IMR-90 (cell line): ENCODE measurements around the gene CADM1. TPM values are rescaled to one million over a fixed set of nuclear protein-coding genes. Genes with fewer than 3 reads are reported as not detected.
A peak's percentile ranks its signal among the peaks of the same experiment; 100 is the strongest.

ENCODE experiments used
- ATAC-seq: fragments of 200-7000 bp; cut with Tn5 transposase; 2 replicates; pipeline ENCODE4 v1.9.1; 2020; ENCODE audit warnings: low read depth, mild to moderate bottlenecking, moderate library complexity
- BruUV-seq: library from RNA; stranded (reverse); fragments of 400-500 nt; replicated peaks from 2 replicates; lab custom pipeline; 2021; lab: Mats Ljungman, UMichigan
- CTCF ChIA-PET: fragments of 300-600 bp; formaldehyde crosslinking; extraction: SDS; loops from one replicate; lab custom pipeline; 2021; ENCODE audit warnings: antibody characterized with exemption; lab: Yijun Ruan, JAX
- POLR2A ChIA-PET: fragments of 300-600 bp; sonication (Branson Sonifier 250); formaldehyde crosslinking; loops from one replicate; lab custom pipeline; 2022; ENCODE audit warnings: antibody characterized with exemption; ENCODE audit not compliant: unreplicated experiment; lab: Charles Lee
- DNase-seq: peaks from one replicate; pipeline ENCODE4 v3.0.0; 2013
- H2AFZ ChIP-seq: replicated peaks from 2 replicates; pipeline ENCODE3; 2013; ENCODE audit warnings: low read length, mild to moderate bottlenecking; ENCODE audit not compliant: poor library complexity
- H2AK5ac ChIP-seq: 2 replicates; pipeline ENCODE4 v1.6.1; 2013; ENCODE audit warnings: low read depth, low read length, inconsistent platforms
- H2AK9ac ChIP-seq: replicated peaks from 2 replicates; pipeline ENCODE3; 2013; ENCODE audit warnings: mild to moderate bottlenecking, low read depth, low read length, moderate library complexity; ENCODE audit not compliant: poor library complexity
- H2BK120ac ChIP-seq: 2 replicates; pipeline ENCODE4 v1.6.1; 2013; ENCODE audit warnings: low read depth, low read length, inconsistent platforms
- H2BK15ac ChIP-seq: 3 replicates; pipeline ENCODE4 v1.6.1; 2013; ENCODE audit warnings: low read depth, low read length, inconsistent platforms
- H2BK20ac ChIP-seq: 2 replicates; pipeline ENCODE4 v1.6.1; 2013; ENCODE audit warnings: low read depth, mild to moderate bottlenecking, inconsistent platforms, low read length, moderate library complexity
- H2BK5ac ChIP-seq: 2 replicates; pipeline ENCODE4 v1.6.1; 2013; ENCODE audit warnings: mild to moderate bottlenecking, low read depth, low read length, inconsistent platforms; ENCODE audit not compliant: poor library complexity, severe bottlenecking
- H3K14ac ChIP-seq: replicated peaks from 2 replicates; pipeline ENCODE4 v1.6.1; 2013; ENCODE audit warnings: low read depth, low read length, inconsistent platforms
- H3K18ac ChIP-seq: 2 replicates; pipeline ENCODE4 v1.6.1; 2013; ENCODE audit warnings: low read depth, low read length, control low read depth
- H3K23ac ChIP-seq: 2 replicates; pipeline ENCODE4 v1.6.1; 2013; ENCODE audit warnings: low read depth, low read length, inconsistent platforms
- H3K27ac ChIP-seq: 2 replicates; pipeline ENCODE4 v1.5.1; 2013; ENCODE audit warnings: mild to moderate bottlenecking, control low read depth, low read length; ENCODE audit not compliant: insufficient read depth
- H3K27me3 ChIP-seq: 2 replicates; pipeline ENCODE4 v1.6.1; 2013; ENCODE audit warnings: low read length; ENCODE audit not compliant: control insufficient read depth, insufficient read depth
- H3K36me3 ChIP-seq: 2 replicates; pipeline ENCODE4 v1.6.1; 2013; ENCODE audit warnings: low read length, mixed read lengths; ENCODE audit not compliant: control insufficient read depth, insufficient read depth
- H3K4ac ChIP-seq: 2 replicates; pipeline ENCODE4 v1.6.1; 2013; ENCODE audit warnings: low read depth, low read length, inconsistent platforms
- H3K4me1 ChIP-seq: 2 replicates; pipeline ENCODE4 v1.6.1; 2013; ENCODE audit warnings: low read length, mixed read lengths; ENCODE audit not compliant: control insufficient read depth, insufficient read depth
- H3K4me2 ChIP-seq: 2 replicates; pipeline ENCODE4 v1.6.1; 2013; ENCODE audit warnings: low read depth, mild to moderate bottlenecking, control low read depth, low read length, moderate library complexity
- H3K4me3 ChIP-seq: 2 replicates; pipeline ENCODE4 v1.5.1; 2013; ENCODE audit warnings: low read depth, mild to moderate bottlenecking, control low read depth, low read length, moderate library complexity; ENCODE audit not compliant: insufficient read depth
- H3K56ac ChIP-seq: 2 replicates; pipeline ENCODE4 v1.6.1; 2013; ENCODE audit warnings: low read length, inconsistent platforms; ENCODE audit not compliant: insufficient read depth; ENCODE audit errors: extremely low read depth
- H3K79me1 ChIP-seq, 2 experiments: 2 replicates each; pipeline ENCODE4 v1.6.1; 2013; ENCODE audit warnings: low read length in 2 of 2, inconsistent platforms in 1 of 2, low read depth in 1 of 2
- H3K9ac ChIP-seq: 2 replicates; pipeline ENCODE4 v1.6.1; 2013; ENCODE audit warnings: low read depth, low read length, control low read depth
- H3K9me1 ChIP-seq: 2 replicates; pipeline ENCODE4 v1.6.1; 2013; ENCODE audit warnings: low read length, inconsistent platforms; ENCODE audit not compliant: insufficient read depth
- H3K9me3 ChIP-seq: 2 replicates; pipeline ENCODE4 v1.6.1; 2013; ENCODE audit warnings: low read length; ENCODE audit not compliant: control insufficient read depth, insufficient read depth
- H4K20me1 ChIP-seq: 2 replicates; pipeline ENCODE4 v1.6.1; 2013; ENCODE audit warnings: low read length, inconsistent platforms; ENCODE audit not compliant: insufficient read depth
- H4K5ac ChIP-seq: 2 replicates; pipeline ENCODE4 v1.6.1; 2013; ENCODE audit warnings: mild to moderate bottlenecking, low read depth, low read length, control low read depth
- H4K8ac ChIP-seq, 2 experiments: 2 replicates each; pipeline ENCODE4 v1.6.1; 2013; ENCODE audit warnings: low read depth in 2 of 2, low read length in 2 of 2, control low read depth in 1 of 2, inconsistent platforms in 1 of 2
- H4K91ac ChIP-seq: 2 replicates; pipeline ENCODE4 v1.6.1; 2013; ENCODE audit warnings: low read depth, low read length, inconsistent platforms; ENCODE audit not compliant: insufficient read depth
- CTCF ChIP-seq: conservative IDR thresholded peaks from 2 replicates; pipeline ENCODE4 v1.5.1; 2012; ENCODE audit warnings: mild to moderate bottlenecking, low read depth, low read length, improper control_type of control experiment
- ELK1 ChIP-seq: fragments of 150-350 bp; IDR thresholded peaks from 2 replicates; pipeline ENCODE4 v1.6.1; 2016; ENCODE audit warnings: low read depth, mild to moderate bottlenecking, low read length, moderate library complexity, borderline replicate concordance
- MAFK ChIP-seq: IDR thresholded peaks from 2 replicates; pipeline ENCODE4 v1.6.1; 2012; ENCODE audit warnings: low read depth, low read length, improper control_type of control experiment
- MAZ ChIP-seq: IDR thresholded peaks from 2 replicates; pipeline ENCODE4 v1.6.1; 2012; ENCODE audit warnings: low read depth, mild to moderate bottlenecking, low read length, improper control_type of control experiment, moderate library complexity, borderline replicate concordance
- MXI1 ChIP-seq: IDR thresholded peaks from 2 replicates; pipeline ENCODE4 v1.6.1; 2012; ENCODE audit warnings: low read depth, mild to moderate bottlenecking, low read length, moderate library complexity, borderline replicate concordance
- NFE2L2 ChIP-seq: fragments of 150-350 bp; IDR thresholded peaks from 2 replicates; pipeline ENCODE4 v1.6.1; 2016; ENCODE audit warnings: low read depth, mild to moderate bottlenecking, low read length
- POLR2A ChIP-seq: IDR thresholded peaks from 2 replicates; pipeline ENCODE4 v1.6.1; 2012; ENCODE audit warnings: mild to moderate bottlenecking, low read depth, low read length
- RCOR1 ChIP-seq: IDR thresholded peaks from 2 replicates; pipeline ENCODE4 v1.6.1; 2012; ENCODE audit warnings: mild to moderate bottlenecking, low read length, improper control_type of control experiment; ENCODE audit not compliant: insufficient replicate concordance
- RFX5 ChIP-seq: IDR thresholded peaks from 2 replicates; pipeline ENCODE4 v1.8.0; 2012; ENCODE audit warnings: low read depth, mild to moderate bottlenecking, low read length, moderate library complexity
- SMC3 ChIP-seq: fragments of 150-350 bp; IDR thresholded peaks from 2 replicates; pipeline ENCODE4 v1.6.1; 2016; ENCODE audit warnings: low read depth, mild to moderate bottlenecking, antibody characterized with exemption, low read length, moderate library complexity
- WGBS, 2 experiments: methylation state at CpG; one replicate each; pipeline versions ENCODE4 v1.1.5 to v1.1.7; 2013; ENCODE audit warnings: missing lambda C conversion rate in 2 of 2; ENCODE audit not compliant: insufficient read length in 1 of 2; ENCODE audit errors: extremely low coverage in 2 of 2; 5-methylcytosine and 5-hydroxymethylcytosine counted together
- dilution Hi-C: fragments of 300-500 bp; cut with HindIII; formaldehyde crosslinking; loops from one replicate; pipeline ENCODE4 v1.14.3; 2018; ENCODE audit warnings: low sequenced_read_pairs; ENCODE audit not compliant: unreplicated experiment
- in situ Hi-C: fragments of 300-500 bp; cut with MboI; formaldehyde crosslinking; loops from 3 replicates; pipeline ENCODE4 v1.14.3; 2019; ENCODE audit warnings: low sequenced_read_pairs, inconsistent platforms, mixed read lengths
- intact Hi-C: fragments of 100-400 bp; cut with micrococcal nuclease; formaldehyde crosslinking; loops from 2 replicates; pipeline ENCODE4 v1.10.0; 2022
- polyA plus RNA-seq, 3 experiments: library from polyadenylated mRNA; depleted of rRNA; stranded (reverse); fragments of >200 nt; gene quantifications; 2 replicates each; pipeline ENCODE4 v1.2.3, GENCODE V29; 2012; ENCODE audit warnings: low replicate concordance in 1 of 3
- total RNA-seq: library from RNA; depleted of rRNA; stranded (reverse); fragments of >200 nt; gene quantifications from 2 replicates; pipeline ENCODE4 v1.2.3, GENCODE V29; 2012

Gene CADM1
- total and polyA plus RNA-seq, 2 of the 4 experiments (the other 2 are of a cell fraction) = 28.8 to 77.1 TPM

GRCh38 chr11:115222218-115222862, 281.9 kb downstream of the CADM1 start (continued):
- TF ChIP-seq RFX5 = no peak

- H3K9me1 ChIP-seq = no peaks in the 10 kb centered on the region
- dilution Hi-C loops = no loop called here
- H3K27ac ChIP-seq = no peak overlapping the region
- H2BK20ac ChIP-seq = no peak overlapping the region
- no peak overlapping the region for H2BK120ac ChIP-seq
- no peak overlapping the region; the same call in 1 of the 2 replicates for H3K4ac ChIP-seq
- in situ Hi-C loops = no loop called here
- intact Hi-C loops = no loop called here
- DNase-seq = no peak
- H4K5ac ChIP-seq = no peak overlapping the region
- no peak for TF ChIP-seq MAZ
- TF ChIP-seq MAFK = no peak
- TF ChIP-seq ELK1 = no peak
- TF ChIP-seq MXI1 = no peak
- TF ChIP-seq RCOR1 = no peak
- TF ChIP-seq CTCF = no peak
- no peak for TF ChIP-seq NFE2L2
- TF ChIP-seq POLR2A = no peak
- TF ChIP-seq SMC3 = no peak
- H2AK9ac ChIP-seq = no peak overlapping the region
- no peak overlapping the region for H2AFZ ChIP-seq
- H3K36me3 ChIP-seq = 0 out of 2 replicates have a peak, but pooled peaks cover 2% of the 10 kb centered on the region
- 0 out of 2 replicates have a peak overlapping the region, but pooled peaks have one; percentile 28 for H4K91ac ChIP-seq
- H3K9ac ChIP-seq = no peak overlapping the region
- ATAC-seq = no peak
- H2AK5ac ChIP-seq = no peak overlapping the region
- H3K9me3 ChIP-seq = no peaks in the 10 kb centered on the region
- H3K4me3 ChIP-seq = no peak overlapping the region
- POLR2A ChIA-PET = no interaction called here
- H3K56ac ChIP-seq = no peak overlapping the region
- H3K14ac ChIP-seq = no peak overlapping the region; the same call in 1 of the 2 replicates
- BruUV-seq = no TSS peak
- no peaks in the 10 kb centered on the region for H4K20me1 ChIP-seq
- CTCF ChIA-PET = no interaction called here
- peaks cover 2% of the 10 kb centered on the region; the same call in 1 of the 2 replicates for H3K4me1 ChIP-seq
- no peak overlapping the region for H3K4me2 ChIP-seq
- H3K27me3 ChIP-seq = no peaks in the 10 kb centered on the region
- no peaks in the 10 kb centered on the region for H3K79me1 ChIP-seq
- no peak overlapping the region; the same call in 1 of the 2 replicates for H3K18ac ChIP-seq
- H3K23ac ChIP-seq = no peak overlapping the region
- WGBS, 2 experiments = no CpG with 5 or more reads among the region's 2 CpGs
- H2BK5ac ChIP-seq = no peak overlapping the region
- H2BK15ac ChIP-seq = no peak overlapping the region
- H4K8ac ChIP-seq = no peak overlapping the region
Observed at GRCh38 chr11:115221461-115222069, 282.6 kb downstream of the CADM1 start.
